IPS DF 6.9 (cell line): ENCODE results near the gene RBBP9.
"Not testable (repeated sequence)": the region's sequence is repeated elsewhere in the genome, so short reads cannot be mapped to it uniquely, and the experiment has no call there.

Experiments used
- DNase-seq: peaks from one replicate; pipeline ENCODE4 v3.0.0-alpha.2; 2013; ENCODE audit warnings: low read depth, low spot score
- H3K27ac ChIP-seq: one replicate; pipeline ENCODE4 v1.5.1; 2013; ENCODE audit warnings: low read length, control low read depth
- H3K27me3 ChIP-seq: 2 replicates; pipeline ENCODE4 v1.6.1; 2013; ENCODE audit warnings: mild to moderate bottlenecking, low read length; ENCODE audit not compliant: control insufficient read depth, insufficient read depth
- H3K36me3 ChIP-seq: 2 replicates; pipeline ENCODE4 v1.6.1; 2013; ENCODE audit warnings: low read length; ENCODE audit not compliant: control insufficient read depth, insufficient read depth
- H3K4me1 ChIP-seq: 2 replicates; pipeline ENCODE4 v1.6.1; 2013; ENCODE audit warnings: low read length; ENCODE audit not compliant: control insufficient read depth, insufficient read depth
- H3K4me3 ChIP-seq: 2 replicates; pipeline ENCODE4 v1.5.1; 2013; ENCODE audit warnings: mild to moderate bottlenecking, low read length
- H3K9me3 ChIP-seq: 2 replicates; pipeline ENCODE4 v1.6.1; 2013; ENCODE audit warnings: low read length, inconsistent platforms; ENCODE audit not compliant: control insufficient read depth, insufficient read depth
- WGBS: extraction: QIAGEN DNeasy Blood & Tissue Kit; methylation state at CpG from one replicate; pipeline ENCODE4 v1.1.7; 2013; ENCODE audit warnings: mixed read lengths, missing lambda C conversion rate; ENCODE audit not compliant: insufficient read length, insufficient coverage; 5-methylcytosine and 5-hydroxymethylcytosine counted together

The RBBP9 gene

DNA sequence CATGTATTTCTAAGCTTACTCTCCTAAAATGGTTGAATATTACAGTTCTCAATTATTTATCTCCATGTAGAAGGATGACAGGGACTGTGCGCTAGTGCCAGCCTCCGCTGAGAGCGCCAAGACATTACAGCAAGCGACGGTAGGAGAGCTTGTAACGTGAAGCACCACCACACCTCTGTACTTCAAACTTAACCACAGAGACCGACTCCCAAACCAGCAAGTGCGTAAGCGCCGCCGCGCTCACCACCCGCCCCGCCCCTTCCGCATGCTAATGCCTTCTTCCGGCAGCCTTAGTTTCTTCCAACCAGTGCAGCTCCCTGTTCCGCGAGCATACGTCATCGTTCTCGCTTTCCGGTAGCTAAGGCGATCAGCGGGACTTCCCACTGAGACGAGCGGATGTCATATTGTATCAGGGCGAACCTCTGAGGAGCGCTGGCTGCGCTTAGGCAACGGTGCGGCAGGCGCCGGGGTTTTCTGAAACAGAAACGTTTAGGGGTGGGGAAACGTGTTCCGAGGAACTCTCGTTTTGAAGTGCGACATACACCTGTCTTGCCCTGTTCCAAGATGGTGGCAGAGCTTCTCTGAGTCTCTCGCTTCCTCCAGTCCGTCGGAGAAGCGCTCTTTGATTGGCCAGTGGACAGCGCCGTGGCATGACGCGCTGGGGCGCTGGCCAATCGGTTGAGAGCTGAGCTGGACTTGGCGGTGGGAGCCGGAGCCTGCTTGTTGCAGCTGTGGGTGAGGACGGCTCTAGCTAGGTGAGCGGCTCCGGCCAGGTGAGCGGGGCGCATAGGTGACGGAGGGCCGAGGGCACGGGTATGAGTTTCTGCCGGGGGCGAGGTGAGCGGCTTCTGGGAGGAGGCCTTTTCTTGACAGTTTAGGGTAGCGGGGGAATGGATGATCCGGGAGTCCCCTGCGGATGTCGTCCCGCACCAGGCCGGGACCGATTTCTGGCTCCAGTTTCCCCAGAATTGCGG is 10.5 kb upstream of the RBBP9 start, which contains the start of gene SEC23B:
SEC23B (plus strand) TSS at position 723 of the 974 bp plus-strand sequence. CDS start 2,896 bp downstream, outside the sequence.
- no peaks in the 10 kb centered on the region for H3K36me3 ChIP-seq
- H3K9me3 ChIP-seq = no peaks in the 10 kb centered on the region
- H3K4me3 ChIP-seq = peak within 1 kb of the TSS; percentile 59
- DNase-seq = peak; percentile 96
- H3K4me1 ChIP-seq = 0 out of 2 replicates have a peak, but pooled peaks cover 1% of the 10 kb centered on the region
- H3K27me3 ChIP-seq = no peaks in the 10 kb centered on the region
- WGBS = no CpG with 5 or more reads among the region's 69 CpGs
- H3K27ac ChIP-seq = no peak within 1 kb of the TSS

DNA sequence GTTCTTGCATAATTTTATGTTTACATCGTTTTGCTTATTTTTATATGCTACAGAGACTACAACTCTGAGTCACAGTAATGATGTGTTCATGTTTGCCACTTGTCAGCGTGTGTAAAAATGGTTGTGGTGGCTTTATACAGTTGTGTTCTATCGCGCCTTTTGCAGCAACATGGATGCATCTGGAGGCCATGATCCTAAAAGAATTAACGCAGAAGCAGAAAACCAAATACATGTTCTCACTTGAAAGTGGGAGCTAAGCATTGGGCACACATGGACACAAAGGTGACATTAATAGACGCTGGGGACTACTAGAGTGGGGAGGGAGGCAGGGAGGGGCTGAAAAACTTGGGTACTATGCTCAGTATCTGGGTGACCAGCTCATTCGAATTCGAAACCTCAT is 9.7 kb upstream of the RBBP9 start:
- Histone ChIP-seq H3K27me3 (no peaks in the 10 kb centered on the region), H3K27ac (no peak overlapping the region), H3K4me1 (0 out of 2 replicates have a peak, but pooled peaks cover 1% of the 10 kb centered on the region), H3K9me3 (no peaks in the 10 kb centered on the region), H3K36me3 (no peaks in the 10 kb centered on the region), H3K4me3 (peak overlapping the region; percentile 59; the same call in 1 of the 2 replicates)
- no CpG with 5 or more reads among the region's 8 CpGs for WGBS
- no peak for DNase-seq

DNA sequence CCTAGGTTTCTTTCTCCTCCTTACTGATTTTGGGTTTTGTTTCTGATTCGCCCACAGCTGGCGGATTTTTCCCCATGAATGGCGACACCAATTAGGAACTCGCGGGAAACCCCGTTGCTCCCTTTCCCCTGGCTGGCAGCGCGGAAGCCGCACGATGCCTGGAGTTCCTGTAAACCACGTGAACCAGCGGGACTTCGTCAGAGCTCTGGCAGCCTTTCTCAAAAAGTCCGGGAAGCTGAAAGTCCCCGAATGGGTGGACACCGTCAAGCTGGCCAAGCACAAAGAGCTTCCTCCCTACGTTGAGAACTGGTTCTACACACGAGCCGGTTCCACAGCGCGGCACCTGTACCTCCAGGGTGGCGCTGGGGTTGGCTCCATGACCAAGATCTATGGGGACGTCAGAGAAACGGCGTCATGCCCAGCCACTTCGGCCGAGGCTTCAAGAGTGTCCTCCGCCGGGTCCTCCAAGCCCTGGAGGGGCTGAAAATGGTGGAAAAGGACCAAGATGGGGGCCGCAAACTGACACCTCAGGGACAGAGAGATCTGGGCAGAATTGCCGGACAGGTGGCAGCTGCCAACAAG is 7.5 kb upstream of the RBBP9 start:
- Histone ChIP-seq H3K36me3 (no peaks in the 10 kb centered on the region), H3K9me3 (no peaks in the 10 kb centered on the region), H3K27ac (no peak overlapping the region), H3K4me1 (0 out of 2 replicates have a peak, but pooled peaks cover 1% of the 10 kb centered on the region), H3K27me3 (no peaks in the 10 kb centered on the region), H3K4me3 (no peak overlapping the region)
- no CpG with 5 or more reads among the region's 31 CpGs for WGBS
- no peak for DNase-seq

DNA sequence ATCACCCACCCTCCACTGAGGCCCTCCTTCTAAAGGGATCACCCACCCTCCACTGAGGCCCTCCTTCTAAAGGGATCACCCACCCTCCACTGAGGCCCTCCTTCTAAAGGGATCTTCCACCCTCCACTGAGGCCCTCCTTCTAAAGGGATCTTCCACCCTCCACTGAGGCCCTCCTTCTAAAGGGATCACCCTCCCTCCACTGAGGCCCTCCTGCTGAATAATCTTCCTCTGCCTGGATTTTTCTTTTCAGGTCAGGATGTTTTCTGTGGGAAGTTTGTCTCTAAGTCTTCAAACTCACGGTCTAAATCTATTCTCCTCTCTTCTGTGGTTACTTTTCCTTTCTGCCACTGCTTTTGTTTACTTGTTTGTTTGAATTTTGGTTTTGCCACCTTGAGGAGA is 4.6 kb upstream of the RBBP9 start:
- not testable (repeated sequence) for DNase-seq, H3K9me3 ChIP-seq, H3K27ac ChIP-seq, H3K4me3 ChIP-seq, H3K36me3 ChIP-seq, H3K4me1 ChIP-seq, H3K27me3 ChIP-seq
- no CpG with 5 or more reads among the region's 1 CpG for WGBS

DNA sequence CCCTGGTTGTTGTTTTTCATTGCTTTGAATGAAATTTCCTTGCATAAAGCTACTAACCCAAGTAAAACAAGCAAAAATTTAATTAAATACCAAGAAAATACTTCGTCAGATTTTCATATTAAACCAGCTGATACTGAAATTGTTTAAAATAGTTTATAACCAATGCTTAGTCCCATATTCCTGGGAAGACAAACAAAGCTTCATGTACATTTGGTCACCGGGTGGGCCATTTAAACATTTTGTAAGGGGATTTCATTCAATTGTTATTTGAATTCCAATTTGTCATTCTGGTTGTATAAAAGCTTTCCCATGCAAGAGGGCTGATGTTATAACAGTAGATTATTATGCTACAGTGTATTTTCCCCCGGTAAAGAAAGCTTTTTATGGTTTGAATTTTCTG is 578 bp upstream of the RBBP9 start:
- H3K9me3 ChIP-seq = no peaks in the 10 kb centered on the region
- H3K4me3 ChIP-seq = no peak overlapping the region
- no CpG with 5 or more reads among the region's 3 CpGs for WGBS
- no peaks in the 10 kb centered on the region; the same call in 1 of the 2 replicates for H3K36me3 ChIP-seq
- H3K27ac ChIP-seq = no peak overlapping the region
- DNase-seq = no peak
- no peaks in the 10 kb centered on the region for H3K4me1 ChIP-seq
- H3K27me3 ChIP-seq = no peaks in the 10 kb centered on the region

DNA sequence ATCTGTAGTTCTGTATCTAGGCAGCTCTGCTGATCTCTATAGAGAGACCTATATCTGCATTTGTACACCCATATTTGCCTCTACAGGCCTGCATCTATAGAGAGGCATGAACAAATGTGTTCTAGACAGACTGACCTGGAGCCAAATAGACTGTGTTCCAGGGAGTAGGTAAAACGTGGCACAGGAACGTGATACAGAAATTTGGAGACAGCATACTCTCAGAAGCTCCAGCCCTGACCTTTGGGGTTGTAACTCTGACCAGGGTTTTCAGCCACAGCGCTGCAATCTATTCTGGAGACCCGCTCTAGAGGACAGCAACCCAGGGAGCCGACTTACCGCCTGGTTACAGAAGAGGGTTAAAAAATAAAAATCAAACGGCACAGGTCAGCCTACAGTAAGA is 983 bp downstream of the RBBP9 start:
- H3K4me3 ChIP-seq = no peak overlapping the region; the same call in 1 of the 2 replicates
- no CpG with 5 or more reads among the region's 7 CpGs for WGBS
- no peak overlapping the region for H3K27ac ChIP-seq
- H3K36me3 ChIP-seq = no peaks in the 10 kb centered on the region; the same call in 1 of the 2 replicates
- H3K4me1 ChIP-seq = no peaks in the 10 kb centered on the region
- DNase-seq = no peak
- H3K27me3 ChIP-seq = no peaks in the 10 kb centered on the region
- H3K9me3 ChIP-seq = no peaks in the 10 kb centered on the region

DNA sequence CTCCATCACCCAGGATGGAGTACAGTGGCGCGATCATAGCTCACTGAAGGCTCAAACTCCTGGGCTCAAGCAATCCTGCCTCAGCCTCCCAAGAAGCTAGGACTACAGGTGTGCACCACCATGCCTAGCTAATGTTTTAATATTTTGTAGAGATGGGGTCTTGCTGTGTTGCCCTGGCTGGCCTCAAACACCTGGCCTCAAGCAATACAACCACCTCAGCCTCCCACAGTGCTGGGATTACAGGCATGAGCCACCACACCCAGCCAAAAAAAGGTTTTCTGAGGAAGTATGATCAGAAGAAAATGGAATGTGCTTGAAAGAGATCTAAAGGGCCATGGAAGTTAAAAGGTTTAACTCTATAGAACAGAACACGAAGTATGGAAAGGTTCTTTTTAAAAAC is 8.7 kb downstream of the RBBP9 start:
- DNase-seq = no peak
- no CpG with 5 or more reads among the region's 3 CpGs for WGBS
- no peaks in the 10 kb centered on the region for H3K4me1 ChIP-seq
- H3K27me3 ChIP-seq = no peaks in the 10 kb centered on the region
- no peaks in the 10 kb centered on the region for H3K9me3 ChIP-seq
- no peaks in the 10 kb centered on the region; the same call in 1 of the 2 replicates for H3K36me3 ChIP-seq
- H3K4me3 ChIP-seq = no peak overlapping the region
- H3K27ac ChIP-seq = no peak overlapping the region

DNA sequence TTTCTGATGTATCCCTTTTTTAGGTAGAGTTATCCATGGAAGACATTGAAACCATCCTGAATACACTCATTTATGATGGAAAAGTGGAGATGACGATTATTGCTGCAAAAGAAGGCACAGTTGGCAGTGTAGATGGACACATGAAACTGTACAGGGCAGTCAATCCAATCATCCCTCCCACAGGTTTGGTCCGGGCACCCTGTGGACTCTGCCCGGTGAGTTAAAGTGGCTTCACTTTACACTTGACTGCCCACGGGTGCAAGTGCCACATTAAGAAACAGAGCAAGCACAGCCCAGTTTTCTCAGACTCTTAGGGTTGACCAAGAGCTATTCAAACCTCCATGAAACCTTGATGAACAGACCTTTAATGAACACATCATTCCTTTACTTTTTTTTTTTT is 15.4 kb downstream of the RBBP9 start:
- H3K9me3 ChIP-seq = no peaks in the 10 kb centered on the region
- no peak overlapping the region for H3K4me3 ChIP-seq
- no peaks in the 10 kb centered on the region for H3K4me1 ChIP-seq
- DNase-seq = no peak
- no peak overlapping the region for H3K27ac ChIP-seq
- no CpG with 5 or more reads among the region's 4 CpGs for WGBS
- peaks cover 10% of the 10 kb centered on the region; the same call in 1 of the 2 replicates for H3K36me3 ChIP-seq
- no peaks in the 10 kb centered on the region for H3K27me3 ChIP-seq

DNA sequence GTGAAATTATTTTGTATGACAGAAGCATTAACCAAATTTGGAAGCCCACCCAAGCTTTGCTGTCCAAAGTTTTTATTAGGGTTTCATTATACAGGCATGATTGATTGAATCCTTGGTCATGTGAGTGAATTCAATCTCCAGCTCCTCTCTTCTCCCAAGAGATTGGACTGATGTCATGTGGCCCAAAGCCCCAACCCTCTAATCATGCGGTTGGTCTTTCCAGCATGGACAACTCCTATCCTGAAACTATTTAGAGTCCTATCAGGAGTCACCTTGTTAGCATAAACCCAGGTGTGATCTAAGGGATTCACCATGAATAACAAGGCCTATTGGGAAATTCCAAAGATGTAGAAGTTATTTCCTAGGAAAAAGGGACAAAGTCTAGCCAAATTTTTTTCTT is 19.2 kb downstream of the RBBP9 start:
- WGBS = no CpG with 5 or more reads among the region's 1 CpG
- no peak overlapping the region for H3K4me3 ChIP-seq
- no peaks in the 10 kb centered on the region for H3K27me3 ChIP-seq
- no peaks in the 10 kb centered on the region for H3K9me3 ChIP-seq
- H3K27ac ChIP-seq = no peak overlapping the region
- H3K4me1 ChIP-seq = no peaks in the 10 kb centered on the region
- peaks cover 9% of the 10 kb centered on the region; the same call in 1 of the 2 replicates for H3K36me3 ChIP-seq
- DNase-seq = no peak

DNA sequence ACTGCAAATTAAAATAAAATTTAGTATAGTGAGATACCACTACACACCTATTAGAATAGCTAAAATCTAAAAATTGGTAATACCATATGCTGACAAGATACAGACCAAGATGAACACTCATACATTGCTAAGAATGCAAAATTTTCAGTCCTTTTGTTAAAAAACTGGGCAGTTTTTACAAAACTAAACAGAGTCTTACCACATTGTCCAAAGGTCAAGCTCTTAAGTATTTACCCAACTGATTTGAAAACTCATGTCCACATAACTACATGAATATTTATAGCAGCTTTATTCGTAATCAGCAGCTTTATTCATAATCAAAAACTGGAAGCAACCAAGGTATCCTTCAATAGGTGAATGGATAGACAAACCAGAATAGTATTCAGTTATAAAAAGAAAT is 19.8 kb downstream of the RBBP9 start:
- Histone ChIP-seq H3K27ac (no peak overlapping the region), H3K9me3 (no peaks in the 10 kb centered on the region), H3K4me3 (no peak overlapping the region), H3K4me1 (no peaks in the 10 kb centered on the region), H3K27me3 (no peaks in the 10 kb centered on the region), H3K36me3 (peaks cover 4% of the 10 kb centered on the region; the same call in 1 of the 2 replicates)
- no peak for DNase-seq
- no CpG with 5 or more reads among the region's 1 CpG for WGBS
